Umbilical cord (tissue), 2 donors: ENCODE data around the gene FOXJ3. TPM values are rescaled to one million over a fixed set of nuclear protein-coding genes. Genes with fewer than 3 reads are reported as not detected.

Source experiments
- DNase-seq: peaks from one replicate; pipeline ENCODE4 v3.0.0-alpha.2; 2015; ENCODE audit warnings: low spot score
- total RNA-seq: library from RNA; depleted of rRNA; stranded (reverse); fragments of >200 nt; gene quantifications from one replicate; pipeline ENCODE4 v1.2.3, GENCODE V29; 2014; ENCODE audit warnings: low replicate concordance; ENCODE audit not compliant: insufficient read depth

Gene FOXJ3
- total RNA-seq, 1 donor from 2014 or later: 29.4 TPM

DNA sequence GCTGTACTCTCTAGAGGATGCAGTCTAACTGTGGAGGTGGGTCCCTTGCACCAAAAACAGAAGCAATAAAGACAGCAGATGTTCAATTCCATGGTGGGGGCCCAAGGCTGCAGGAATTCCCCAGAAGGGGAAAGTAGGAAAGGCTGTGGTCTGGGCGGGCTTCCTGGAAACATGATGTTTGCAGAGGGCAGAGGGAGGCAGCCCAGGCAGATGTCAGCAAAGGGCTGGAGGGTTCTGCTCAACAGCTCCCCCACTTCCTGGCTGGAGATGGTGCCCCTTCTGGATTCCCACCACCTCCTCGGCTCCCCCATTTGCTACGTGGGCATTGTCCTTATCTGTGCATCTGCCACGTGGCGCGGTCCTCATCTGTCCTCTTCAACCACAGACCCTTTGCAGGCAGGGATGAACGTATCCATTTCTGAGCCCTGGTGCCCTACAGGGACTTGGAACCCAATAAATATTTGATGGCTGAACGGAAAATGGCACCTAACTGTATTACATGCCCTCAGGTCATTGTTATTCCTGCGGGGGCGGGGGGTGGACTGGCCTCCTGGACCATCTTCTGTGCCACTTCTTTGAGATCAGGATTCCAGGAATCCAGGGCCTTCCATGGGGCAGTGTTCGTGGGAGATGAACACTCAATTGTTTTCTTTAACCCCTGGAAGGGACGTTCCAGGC is 190.2 kb downstream of the FOXJ3 start:
- no peak for DNase-seq

DNA sequence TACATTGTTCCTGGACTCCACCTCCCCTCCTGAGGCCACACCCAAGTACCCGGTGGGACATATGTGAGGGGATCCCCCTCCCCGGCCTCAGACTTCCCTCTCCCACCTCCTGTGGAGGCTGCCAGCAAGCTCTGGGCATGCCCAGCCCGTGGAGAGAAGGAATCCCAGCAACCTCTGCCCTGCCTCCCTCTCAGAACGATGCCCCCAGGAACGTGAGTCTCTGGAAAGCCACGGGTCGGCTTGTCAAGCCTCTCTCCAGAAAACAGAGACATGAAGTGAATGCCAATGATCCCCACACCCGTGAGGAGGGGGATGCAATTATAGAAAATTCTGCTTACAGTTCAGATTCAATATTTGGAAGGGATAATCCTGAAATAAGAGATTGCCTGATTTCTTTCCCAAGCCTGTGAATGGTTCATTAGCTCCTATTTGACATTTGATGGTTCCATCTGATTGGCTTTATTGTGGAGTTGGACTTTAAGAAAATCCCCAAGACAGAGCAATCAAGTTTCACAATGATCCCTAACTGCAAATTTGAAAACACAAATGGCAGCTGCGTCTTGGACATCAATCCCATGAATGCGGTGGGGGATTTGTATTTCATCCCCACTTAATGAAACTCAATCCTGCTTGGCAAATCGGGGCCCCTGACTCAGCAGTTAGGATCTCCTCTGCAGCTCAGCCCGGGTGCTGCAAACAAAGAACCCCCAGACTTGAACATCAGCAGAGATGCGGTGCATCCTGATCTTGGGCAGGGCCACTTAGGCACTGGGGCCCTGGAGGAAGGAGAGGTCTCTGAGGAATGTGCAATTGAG is 190.9 kb downstream of the FOXJ3 start:
- peak; percentile 30 for DNase-seq

DNA sequence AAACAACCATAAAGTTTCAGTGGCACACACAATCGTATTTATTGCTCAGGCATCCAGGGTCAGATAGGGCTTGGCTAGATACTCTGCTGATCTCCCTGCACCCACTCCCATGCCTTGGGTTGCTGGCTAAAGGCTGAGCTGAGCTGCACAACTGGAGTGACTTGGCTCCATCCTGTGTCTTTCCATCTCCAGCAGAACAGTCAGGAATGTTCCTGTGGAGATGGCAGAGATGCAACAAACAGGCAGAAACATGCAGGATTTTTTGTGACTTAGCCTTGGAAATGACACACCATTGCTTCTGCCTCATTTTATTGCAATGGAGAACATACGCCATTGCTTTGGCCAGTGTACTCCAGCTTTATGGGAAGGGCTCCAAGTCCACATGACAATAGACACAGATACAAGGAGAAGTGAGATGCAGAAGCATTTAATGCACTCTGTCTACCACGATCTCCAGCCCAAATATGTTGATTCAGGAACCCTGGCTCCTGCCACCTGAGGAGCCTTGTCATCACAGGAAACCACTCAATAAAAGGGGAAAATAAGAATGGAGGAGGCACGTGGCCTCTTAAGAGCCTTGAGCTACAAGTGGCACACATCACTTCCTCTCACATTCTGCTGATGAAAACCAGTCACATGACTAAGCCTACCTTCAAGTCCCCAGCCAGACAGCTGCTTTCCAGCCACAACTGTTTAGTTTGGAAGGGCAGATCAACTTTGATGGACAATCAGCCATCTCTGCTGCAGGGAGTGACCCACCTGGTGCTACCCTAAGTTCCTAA is 191.9 kb downstream of the FOXJ3 start:
- no peak for DNase-seq

DNA sequence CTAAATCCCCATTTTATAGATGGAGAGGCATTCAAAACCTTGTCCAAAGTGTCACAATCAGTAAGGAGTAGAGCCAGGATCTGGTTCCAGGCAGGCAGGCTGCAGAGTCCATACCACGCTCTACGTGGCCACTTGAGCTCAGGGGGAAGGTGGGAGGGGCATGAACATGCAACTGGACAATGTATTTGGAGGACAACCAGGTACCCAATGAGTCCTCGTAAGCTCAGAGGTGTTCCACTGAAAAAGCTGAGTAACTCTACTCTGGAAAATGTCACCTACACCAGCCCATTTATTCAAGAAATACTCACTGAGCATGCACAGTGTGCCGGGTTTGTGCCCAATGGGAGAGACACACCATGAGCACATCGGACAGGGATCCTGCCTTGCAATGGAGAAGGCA is 193.1 kb downstream of the FOXJ3 start:
- DNase-seq: no peak

DNA sequence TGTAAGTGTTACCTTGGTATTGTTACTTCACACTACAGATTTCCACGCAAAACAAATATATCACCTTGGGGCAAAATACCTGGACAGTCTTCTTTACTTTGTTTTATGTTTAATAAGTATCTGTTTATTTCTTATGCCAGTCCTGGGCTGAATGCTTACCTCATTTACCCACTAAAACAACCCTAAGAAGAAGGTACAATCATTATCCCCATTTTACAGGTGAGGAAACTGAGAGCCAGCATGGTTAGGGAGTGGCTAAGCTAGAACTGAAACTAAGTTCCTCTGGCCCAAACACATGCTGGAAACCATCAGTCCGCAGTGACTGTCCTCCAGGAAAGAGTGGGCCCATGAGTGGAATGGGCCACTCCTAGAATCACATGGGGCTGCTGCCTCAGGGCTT is 194.8 kb downstream of the FOXJ3 start:
- no peak for DNase-seq

- no peak for DNase-seq
Observed at GRCh38 chr1:42139444-42139843, 195.6 kb downstream of the FOXJ3 start.

DNA sequence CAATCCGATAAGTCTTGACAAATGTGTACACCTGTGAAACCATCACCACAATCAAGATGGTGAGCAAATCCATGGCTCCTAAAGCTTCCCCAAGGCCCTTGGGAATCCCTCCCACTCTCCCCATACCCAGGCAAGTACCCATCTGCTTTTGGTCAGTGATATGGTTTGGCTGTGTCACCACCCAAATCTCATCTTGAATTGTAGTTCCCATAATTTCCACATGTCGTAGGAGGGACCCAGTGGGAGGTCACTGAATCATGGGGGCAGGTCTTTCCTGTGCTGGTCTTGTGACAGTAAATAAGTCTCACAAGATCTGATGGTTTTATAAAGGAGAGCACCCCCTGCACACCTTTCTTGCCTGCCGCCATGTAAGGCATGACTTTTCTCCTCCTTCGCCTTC is 196.4 kb downstream of the FOXJ3 start:
- no peak for DNase-seq

- DNase-seq: no peak
Observed at GRCh38 chr1:42137766-42138165, 197.3 kb downstream of the FOXJ3 start.

- no peak for DNase-seq
Observed at GRCh38 chr1:42136466-42136865, 198.6 kb downstream of the FOXJ3 start.

DNA sequence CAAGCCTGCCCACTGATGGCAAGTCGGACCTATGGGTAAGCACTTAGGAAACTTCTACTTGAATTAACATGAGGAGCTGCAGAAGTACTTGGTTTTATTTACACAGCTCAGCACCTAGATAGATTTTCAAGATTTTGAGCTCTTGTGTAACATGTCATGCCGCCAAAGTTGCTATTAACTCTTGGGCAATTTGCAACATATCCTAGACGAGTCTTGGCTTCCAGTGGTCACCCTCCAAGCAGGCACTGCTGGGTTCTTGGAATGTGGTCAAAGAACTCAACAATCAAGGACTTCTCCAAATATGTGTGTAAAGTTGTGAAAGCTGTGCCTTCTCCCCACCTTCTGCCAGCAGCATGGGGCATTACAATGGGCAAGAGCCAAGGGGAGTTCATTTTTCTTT is 199.6 kb downstream of the FOXJ3 start:
- DNase-seq: no peak

- DNase-seq: no peak
Observed at GRCh38 chr1:42133809-42134526, 201.1 kb downstream of the FOXJ3 start.

DNA sequence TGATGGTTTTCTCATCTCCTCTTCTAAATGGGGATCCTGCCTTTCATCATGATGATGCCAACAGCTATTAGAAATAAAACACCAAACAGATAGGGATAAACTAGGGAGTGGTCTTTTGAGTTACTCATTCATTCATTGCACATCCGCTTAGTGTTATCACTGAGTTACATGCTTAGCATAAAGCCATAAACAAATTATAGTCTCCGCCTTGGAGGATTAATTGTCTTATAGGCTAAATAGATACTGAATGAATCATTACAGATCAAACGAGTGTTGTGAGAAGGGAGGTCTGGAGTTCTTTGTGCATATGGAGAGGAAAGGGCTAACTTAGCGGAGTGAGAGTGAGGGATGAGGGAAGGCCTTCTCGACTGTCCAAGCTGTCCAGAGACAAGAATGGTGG is 201.6 kb downstream of the FOXJ3 start:
- peak; percentile 88 for DNase-seq

- no peak for DNase-seq
Observed at GRCh38 chr1:42130061-42130660, 204.9 kb downstream of the FOXJ3 start.

GRCh38 chr1:42128964-42129363 is 206.1 kb downstream of the FOXJ3 start:
- DNase-seq: no peak

GRCh38 chr1:42128499-42128898 is 206.5 kb downstream of the FOXJ3 start:
- DNase-seq: no peak

DNA sequence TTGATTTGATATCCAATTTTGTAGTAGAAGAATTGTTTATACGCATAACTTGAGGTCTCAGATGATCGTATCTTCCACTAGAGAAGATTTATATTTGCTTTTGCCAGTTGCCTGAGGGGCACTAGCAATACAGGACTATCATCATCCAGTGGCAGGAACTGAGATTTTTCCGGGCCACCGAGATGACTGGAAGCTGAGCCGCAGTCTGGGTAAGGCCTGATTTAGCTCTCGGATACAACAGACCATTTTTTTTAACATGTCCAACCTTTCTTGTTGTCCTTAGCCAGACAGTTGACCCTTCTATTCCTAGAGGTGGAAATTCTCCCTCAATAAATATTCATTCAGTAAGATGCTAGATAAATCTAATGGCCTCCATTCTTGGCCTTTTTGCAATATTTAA is 207.3 kb downstream of the FOXJ3 start:
- DNase-seq: no peak

Other genes starting within 250 kb of the FOXJ3 start
- gene GUCA2B, start 181.8 kb downstream of the FOXJ3 start, total RNA-seq: not detected
- not detected for gene GUCA2A, start 170.5 kb downstream of the FOXJ3 start, total RNA-seq
- gene RIMKLA, start 45.6 kb upstream of the FOXJ3 start, total RNA-seq: 4.8 TPM
- gene ZMYND12, start 120.8 kb upstream of the FOXJ3 start, total RNA-seq: not detected
- 89.1 TPM for gene PPCS, start 121.3 kb upstream of the FOXJ3 start, total RNA-seq
- gene CCDC30, start 128.1 kb upstream of the FOXJ3 start, total RNA-seq: 7.5 TPM